Esophagus squamous epithelium (tissue), 4 donors: ENCODE data around the gene KCNK18.

Experiments
- POLR2A ChIP-seq, 4 donors: fragments of 450-650 bp; IDR thresholded peaks; one replicate each; pipeline ENCODE4 v1.6.1; 2017; ENCODE audit warnings: antibody characterized with exemption in 4 of 4, mild to moderate bottlenecking in 4 of 4, moderate library complexity in 3 of 4
- TF ChIP-seq, protein P1 (sequence below), 6 experiments: fragments of 450-650 bp in 4 of 6; fragments of 200-600 bp in 2 of 6; sonication (generic) in 2 of 6; IDR thresholded peaks; one replicate each; pipeline ENCODE4 v1.5.1; 2016 to 2019; ENCODE audit warnings: antibody characterized with exemption in 6 of 6, mild to moderate bottlenecking in 4 of 6, moderate library complexity in 4 of 6

DNA sequence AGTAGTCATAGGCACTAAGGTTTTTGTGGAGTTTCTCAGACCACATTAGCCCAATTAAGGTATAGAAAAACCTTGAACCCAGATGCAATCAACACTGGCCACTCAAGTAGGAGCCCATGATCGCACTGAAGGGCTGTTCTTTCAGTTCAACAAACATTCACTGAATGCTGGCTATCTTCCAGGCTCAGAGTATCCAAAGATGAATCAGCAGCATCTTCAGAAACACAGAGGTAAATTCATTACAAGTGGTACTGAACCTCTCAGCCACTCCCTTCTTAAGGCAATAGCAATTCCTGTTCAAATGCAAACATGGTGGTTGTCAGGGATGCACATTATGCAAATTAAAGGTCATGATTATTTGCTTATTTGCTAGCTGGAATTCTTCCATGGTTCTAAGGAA, 17.1 kb downstream of the KCNK18 start:
- no peak for TF ChIP-seq POLR2A (IDR thresholded peaks at IDR 0.05)
- TF ChIP-seq, protein P1, sequence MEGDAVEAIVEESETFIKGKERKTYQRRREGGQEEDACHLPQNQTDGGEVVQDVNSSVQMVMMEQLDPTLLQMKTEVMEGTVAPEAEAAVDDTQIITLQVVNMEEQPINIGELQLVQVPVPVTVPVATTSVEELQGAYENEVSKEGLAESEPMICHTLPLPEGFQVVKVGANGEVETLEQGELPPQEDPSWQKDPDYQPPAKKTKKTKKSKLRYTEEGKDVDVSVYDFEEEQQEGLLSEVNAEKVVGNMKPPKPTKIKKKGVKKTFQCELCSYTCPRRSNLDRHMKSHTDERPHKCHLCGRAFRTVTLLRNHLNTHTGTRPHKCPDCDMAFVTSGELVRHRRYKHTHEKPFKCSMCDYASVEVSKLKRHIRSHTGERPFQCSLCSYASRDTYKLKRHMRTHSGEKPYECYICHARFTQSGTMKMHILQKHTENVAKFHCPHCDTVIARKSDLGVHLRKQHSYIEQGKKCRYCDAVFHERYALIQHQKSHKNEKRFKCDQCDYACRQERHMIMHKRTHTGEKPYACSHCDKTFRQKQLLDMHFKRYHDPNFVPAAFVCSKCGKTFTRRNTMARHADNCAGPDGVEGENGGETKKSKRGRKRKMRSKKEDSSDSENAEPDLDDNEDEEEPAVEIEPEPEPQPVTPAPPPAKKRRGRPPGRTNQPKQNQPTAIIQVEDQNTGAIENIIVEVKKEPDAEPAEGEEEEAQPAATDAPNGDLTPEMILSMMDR (IDR thresholded peaks at IDR 0.05) = no peak
